ENCODE data around the gene DDX24. TPM values are rescaled to one million over a fixed set of nuclear protein-coding genes. Genes with fewer than 3 reads are reported as not detected.

The DDX24 gene
- total RNA-seq, 1 experiment from 2014 or later = 174 TPM

DNA sequence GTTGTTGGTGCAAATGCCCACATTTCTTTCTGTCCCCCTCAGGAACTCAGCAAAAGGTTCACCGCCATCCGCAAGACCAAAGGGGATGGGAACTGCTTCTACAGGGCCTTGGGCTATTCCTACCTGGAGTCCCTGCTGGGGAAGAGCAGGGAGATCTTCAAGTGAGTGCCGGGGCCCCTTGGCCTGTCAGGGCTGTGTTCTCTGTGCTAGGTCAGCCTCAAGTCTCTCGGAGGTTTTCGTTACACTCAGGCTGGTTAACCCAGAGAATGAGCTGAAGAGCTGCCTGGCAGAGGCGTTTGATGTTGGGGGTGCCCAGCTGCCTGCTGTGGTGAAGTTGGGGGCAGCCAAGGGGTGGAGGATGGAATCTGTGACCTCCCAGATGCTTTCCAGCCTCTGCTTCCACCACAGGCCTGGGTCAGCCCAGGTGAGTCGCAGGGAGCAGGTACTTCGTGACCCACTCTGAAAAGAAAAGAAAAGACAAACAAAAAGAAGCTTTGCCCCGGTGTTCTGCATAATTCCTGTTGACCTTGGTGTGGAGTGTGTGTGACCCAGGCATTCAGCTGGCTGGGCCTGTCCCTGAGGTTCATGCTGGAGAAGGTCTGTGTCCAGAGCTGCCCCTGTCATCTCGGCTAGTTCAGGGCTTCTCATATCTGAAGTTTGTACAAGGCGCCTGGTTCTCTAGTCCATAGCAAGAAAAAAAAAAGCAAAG, 41.9 kb downstream of the DDX24 start (continued):
- TF ChIP-seq, protein P1, sequence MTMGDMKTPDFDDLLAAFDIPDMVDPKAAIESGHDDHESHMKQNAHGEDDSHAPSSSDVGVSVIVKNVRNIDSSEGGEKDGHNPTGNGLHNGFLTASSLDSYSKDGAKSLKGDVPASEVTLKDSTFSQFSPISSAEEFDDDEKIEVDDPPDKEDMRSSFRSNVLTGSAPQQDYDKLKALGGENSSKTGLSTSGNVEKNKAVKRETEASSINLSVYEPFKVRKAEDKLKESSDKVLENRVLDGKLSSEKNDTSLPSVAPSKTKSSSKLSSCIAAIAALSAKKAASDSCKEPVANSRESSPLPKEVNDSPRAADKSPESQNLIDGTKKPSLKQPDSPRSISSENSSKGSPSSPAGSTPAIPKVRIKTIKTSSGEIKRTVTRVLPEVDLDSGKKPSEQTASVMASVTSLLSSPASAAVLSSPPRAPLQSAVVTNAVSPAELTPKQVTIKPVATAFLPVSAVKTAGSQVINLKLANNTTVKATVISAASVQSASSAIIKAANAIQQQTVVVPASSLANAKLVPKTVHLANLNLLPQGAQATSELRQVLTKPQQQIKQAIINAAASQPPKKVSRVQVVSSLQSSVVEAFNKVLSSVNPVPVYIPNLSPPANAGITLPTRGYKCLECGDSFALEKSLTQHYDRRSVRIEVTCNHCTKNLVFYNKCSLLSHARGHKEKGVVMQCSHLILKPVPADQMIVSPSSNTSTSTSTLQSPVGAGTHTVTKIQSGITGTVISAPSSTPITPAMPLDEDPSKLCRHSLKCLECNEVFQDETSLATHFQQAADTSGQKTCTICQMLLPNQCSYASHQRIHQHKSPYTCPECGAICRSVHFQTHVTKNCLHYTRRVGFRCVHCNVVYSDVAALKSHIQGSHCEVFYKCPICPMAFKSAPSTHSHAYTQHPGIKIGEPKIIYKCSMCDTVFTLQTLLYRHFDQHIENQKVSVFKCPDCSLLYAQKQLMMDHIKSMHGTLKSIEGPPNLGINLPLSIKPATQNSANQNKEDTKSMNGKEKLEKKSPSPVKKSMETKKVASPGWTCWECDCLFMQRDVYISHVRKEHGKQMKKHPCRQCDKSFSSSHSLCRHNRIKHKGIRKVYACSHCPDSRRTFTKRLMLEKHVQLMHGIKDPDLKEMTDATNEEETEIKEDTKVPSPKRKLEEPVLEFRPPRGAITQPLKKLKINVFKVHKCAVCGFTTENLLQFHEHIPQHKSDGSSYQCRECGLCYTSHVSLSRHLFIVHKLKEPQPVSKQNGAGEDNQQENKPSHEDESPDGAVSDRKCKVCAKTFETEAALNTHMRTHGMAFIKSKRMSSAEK (CRISPR knock-in tag; IDR thresholded peaks at IDR 0.05; ENCODE audit: borderline replicate concordance) = no peak
- no peak for TF ChIP-seq ZNF263 (CRISPR knock-in tag; IDR thresholded peaks at IDR 0.05; ENCODE audit: low read depth)
- TF ChIP-seq, protein P2, sequence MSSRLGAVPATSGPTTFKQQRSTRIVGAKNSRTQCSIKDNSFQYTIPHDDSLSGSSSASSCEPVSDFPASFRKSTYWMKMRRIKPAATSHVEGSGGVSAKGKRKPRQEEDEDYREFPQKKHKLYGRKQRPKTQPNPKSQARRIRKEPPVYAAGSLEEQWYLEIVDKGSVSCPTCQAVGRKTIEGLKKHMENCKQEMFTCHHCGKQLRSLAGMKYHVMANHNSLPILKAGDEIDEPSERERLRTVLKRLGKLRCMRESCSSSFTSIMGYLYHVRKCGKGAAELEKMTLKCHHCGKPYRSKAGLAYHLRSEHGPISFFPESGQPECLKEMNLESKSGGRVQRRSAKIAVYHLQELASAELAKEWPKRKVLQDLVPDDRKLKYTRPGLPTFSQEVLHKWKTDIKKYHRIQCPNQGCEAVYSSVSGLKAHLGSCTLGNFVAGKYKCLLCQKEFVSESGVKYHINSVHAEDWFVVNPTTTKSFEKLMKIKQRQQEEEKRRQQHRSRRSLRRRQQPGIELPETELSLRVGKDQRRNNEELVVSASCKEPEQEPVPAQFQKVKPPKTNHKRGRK (CRISPR knock-in tag; IDR thresholded peaks at IDR 0.05; ENCODE audit: borderline replicate concordance) = no peak
- TF ChIP-seq, protein P3, sequence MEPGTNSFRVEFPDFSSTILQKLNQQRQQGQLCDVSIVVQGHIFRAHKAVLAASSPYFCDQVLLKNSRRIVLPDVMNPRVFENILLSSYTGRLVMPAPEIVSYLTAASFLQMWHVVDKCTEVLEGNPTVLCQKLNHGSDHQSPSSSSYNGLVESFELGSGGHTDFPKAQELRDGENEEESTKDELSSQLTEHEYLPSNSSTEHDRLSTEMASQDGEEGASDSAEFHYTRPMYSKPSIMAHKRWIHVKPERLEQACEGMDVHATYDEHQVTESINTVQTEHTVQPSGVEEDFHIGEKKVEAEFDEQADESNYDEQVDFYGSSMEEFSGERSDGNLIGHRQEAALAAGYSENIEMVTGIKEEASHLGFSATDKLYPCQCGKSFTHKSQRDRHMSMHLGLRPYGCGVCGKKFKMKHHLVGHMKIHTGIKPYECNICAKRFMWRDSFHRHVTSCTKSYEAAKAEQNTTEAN (CRISPR knock-in tag; IDR thresholded peaks at IDR 0.05) = no peak
- TF ChIP-seq, protein P4, sequence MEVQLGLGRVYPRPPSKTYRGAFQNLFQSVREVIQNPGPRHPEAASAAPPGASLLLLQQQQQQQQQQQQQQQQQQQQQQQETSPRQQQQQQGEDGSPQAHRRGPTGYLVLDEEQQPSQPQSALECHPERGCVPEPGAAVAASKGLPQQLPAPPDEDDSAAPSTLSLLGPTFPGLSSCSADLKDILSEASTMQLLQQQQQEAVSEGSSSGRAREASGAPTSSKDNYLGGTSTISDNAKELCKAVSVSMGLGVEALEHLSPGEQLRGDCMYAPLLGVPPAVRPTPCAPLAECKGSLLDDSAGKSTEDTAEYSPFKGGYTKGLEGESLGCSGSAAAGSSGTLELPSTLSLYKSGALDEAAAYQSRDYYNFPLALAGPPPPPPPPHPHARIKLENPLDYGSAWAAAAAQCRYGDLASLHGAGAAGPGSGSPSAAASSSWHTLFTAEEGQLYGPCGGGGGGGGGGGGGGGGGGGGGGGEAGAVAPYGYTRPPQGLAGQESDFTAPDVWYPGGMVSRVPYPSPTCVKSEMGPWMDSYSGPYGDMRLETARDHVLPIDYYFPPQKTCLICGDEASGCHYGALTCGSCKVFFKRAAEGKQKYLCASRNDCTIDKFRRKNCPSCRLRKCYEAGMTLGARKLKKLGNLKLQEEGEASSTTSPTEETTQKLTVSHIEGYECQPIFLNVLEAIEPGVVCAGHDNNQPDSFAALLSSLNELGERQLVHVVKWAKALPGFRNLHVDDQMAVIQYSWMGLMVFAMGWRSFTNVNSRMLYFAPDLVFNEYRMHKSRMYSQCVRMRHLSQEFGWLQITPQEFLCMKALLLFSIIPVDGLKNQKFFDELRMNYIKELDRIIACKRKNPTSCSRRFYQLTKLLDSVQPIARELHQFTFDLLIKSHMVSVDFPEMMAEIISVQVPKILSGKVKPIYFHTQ (CRISPR knock-in tag; IDR thresholded peaks at IDR 0.05) = no peak

DNA sequence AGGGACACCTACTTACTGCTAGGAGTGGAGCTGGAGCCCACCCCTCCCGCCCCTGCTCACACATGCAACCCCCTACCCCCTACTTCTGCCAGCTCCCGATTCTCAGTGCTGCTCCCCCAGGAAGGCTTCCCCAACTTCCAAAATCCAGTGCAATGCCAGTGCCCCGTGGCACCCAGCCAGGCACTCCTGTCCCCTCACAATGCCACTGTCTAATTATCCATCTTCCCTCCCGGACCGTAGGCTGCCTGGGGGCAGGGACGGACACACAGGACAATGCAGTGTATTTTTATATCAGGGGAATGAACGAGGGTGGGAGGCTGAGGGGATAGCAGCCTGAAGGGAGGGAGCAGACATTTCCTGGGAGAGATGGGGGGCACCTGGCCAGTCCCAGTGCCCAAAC, 42.5 kb downstream of the DDX24 start:
- DNase-seq (ENCODE audit: low spot score) = no peak
- CTCF ChIA-PET = interaction anchor here (2.5 kb wide), 1 partner anchor 98 kb away, joined by 11 read pairs; no protein-coding TSS in a partner anchor
- H3K9me3 Mint-ChIP-seq = peaks cover 12% of the 10 kb centered on the region
- no peak for ATAC-seq
- H3K27ac Mint-ChIP-seq = no peak overlapping the region
- H3K36me3 Mint-ChIP-seq = peaks cover 20% of the 10 kb centered on the region
- no peak overlapping the region for H3K4me3 Mint-ChIP-seq
- H3K27me3 Mint-ChIP-seq (ENCODE audit: low read depth) = no peaks in the 10 kb centered on the region
- H3K4me1 Mint-ChIP-seq = peaks cover 2% of the 10 kb centered on the region; the same call in 1 of the 2 replicates
- POLR2A ChIA-PET = no interaction called here
- no peak for TF ChIP-seq SP1 (CRISPR knock-in tag; conservative IDR thresholded peaks at IDR 0.05)
- TF ChIP-seq, protein P5, sequence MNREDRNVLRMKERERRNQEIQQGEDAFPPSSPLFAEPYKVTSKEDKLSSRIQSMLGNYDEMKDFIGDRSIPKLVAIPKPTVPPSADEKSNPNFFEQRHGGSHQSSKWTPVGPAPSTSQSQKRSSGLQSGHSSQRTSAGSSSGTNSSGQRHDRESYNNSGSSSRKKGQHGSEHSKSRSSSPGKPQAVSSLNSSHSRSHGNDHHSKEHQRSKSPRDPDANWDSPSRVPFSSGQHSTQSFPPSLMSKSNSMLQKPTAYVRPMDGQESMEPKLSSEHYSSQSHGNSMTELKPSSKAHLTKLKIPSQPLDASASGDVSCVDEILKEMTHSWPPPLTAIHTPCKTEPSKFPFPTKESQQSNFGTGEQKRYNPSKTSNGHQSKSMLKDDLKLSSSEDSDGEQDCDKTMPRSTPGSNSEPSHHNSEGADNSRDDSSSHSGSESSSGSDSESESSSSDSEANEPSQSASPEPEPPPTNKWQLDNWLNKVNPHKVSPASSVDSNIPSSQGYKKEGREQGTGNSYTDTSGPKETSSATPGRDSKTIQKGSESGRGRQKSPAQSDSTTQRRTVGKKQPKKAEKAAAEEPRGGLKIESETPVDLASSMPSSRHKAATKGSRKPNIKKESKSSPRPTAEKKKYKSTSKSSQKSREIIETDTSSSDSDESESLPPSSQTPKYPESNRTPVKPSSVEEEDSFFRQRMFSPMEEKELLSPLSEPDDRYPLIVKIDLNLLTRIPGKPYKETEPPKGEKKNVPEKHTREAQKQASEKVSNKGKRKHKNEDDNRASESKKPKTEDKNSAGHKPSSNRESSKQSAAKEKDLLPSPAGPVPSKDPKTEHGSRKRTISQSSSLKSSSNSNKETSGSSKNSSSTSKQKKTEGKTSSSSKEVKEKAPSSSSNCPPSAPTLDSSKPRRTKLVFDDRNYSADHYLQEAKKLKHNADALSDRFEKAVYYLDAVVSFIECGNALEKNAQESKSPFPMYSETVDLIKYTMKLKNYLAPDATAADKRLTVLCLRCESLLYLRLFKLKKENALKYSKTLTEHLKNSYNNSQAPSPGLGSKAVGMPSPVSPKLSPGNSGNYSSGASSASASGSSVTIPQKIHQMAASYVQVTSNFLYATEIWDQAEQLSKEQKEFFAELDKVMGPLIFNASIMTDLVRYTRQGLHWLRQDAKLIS (CRISPR knock-in tag; IDR thresholded peaks at IDR 0.05; ENCODE audit: borderline replicate concordance) = no peak
- TF ChIP-seq, protein P6, sequence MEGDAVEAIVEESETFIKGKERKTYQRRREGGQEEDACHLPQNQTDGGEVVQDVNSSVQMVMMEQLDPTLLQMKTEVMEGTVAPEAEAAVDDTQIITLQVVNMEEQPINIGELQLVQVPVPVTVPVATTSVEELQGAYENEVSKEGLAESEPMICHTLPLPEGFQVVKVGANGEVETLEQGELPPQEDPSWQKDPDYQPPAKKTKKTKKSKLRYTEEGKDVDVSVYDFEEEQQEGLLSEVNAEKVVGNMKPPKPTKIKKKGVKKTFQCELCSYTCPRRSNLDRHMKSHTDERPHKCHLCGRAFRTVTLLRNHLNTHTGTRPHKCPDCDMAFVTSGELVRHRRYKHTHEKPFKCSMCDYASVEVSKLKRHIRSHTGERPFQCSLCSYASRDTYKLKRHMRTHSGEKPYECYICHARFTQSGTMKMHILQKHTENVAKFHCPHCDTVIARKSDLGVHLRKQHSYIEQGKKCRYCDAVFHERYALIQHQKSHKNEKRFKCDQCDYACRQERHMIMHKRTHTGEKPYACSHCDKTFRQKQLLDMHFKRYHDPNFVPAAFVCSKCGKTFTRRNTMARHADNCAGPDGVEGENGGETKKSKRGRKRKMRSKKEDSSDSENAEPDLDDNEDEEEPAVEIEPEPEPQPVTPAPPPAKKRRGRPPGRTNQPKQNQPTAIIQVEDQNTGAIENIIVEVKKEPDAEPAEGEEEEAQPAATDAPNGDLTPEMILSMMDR (IDR thresholded peaks at IDR 0.05) = no peak
- TF ChIP-seq, protein P7, sequence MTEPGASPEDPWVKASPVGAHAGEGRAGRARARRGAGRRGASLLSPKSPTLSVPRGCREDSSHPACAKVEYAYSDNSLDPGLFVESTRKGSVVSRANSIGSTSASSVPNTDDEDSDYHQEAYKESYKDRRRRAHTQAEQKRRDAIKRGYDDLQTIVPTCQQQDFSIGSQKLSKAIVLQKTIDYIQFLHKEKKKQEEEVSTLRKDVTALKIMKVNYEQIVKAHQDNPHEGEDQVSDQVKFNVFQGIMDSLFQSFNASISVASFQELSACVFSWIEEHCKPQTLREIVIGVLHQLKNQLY (CRISPR knock-in tag; IDR thresholded peaks at IDR 0.05) = no peak
- TF ChIP-seq FOXK1 (CRISPR knock-in tag; IDR thresholded peaks at IDR 0.05) = no peak
- TF ChIP-seq NFE2L1 (CRISPR knock-in tag; IDR thresholded peaks at IDR 0.05) = no peak
- TF ChIP-seq, protein P8, sequence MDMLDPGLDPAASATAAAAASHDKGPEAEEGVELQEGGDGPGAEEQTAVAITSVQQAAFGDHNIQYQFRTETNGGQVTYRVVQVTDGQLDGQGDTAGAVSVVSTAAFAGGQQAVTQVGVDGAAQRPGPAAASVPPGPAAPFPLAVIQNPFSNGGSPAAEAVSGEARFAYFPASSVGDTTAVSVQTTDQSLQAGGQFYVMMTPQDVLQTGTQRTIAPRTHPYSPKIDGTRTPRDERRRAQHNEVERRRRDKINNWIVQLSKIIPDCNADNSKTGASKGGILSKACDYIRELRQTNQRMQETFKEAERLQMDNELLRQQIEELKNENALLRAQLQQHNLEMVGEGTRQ (CRISPR knock-in tag; IDR thresholded peaks at IDR 0.05) = no peak
- TF ChIP-seq, protein P9, sequence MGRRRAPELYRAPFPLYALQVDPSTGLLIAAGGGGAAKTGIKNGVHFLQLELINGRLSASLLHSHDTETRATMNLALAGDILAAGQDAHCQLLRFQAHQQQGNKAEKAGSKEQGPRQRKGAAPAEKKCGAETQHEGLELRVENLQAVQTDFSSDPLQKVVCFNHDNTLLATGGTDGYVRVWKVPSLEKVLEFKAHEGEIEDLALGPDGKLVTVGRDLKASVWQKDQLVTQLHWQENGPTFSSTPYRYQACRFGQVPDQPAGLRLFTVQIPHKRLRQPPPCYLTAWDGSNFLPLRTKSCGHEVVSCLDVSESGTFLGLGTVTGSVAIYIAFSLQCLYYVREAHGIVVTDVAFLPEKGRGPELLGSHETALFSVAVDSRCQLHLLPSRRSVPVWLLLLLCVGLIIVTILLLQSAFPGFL (CRISPR knock-in tag; IDR thresholded peaks at IDR 0.05; ENCODE audit: borderline replicate concordance) = no peak
- no peak for TF ChIP-seq ELF4 (CRISPR knock-in tag; IDR thresholded peaks at IDR 0.05; ENCODE audit: low read depth)

All from WTC11 (cell line).